Measurements from ENCODE around the gene IKZF5.

DNA sequence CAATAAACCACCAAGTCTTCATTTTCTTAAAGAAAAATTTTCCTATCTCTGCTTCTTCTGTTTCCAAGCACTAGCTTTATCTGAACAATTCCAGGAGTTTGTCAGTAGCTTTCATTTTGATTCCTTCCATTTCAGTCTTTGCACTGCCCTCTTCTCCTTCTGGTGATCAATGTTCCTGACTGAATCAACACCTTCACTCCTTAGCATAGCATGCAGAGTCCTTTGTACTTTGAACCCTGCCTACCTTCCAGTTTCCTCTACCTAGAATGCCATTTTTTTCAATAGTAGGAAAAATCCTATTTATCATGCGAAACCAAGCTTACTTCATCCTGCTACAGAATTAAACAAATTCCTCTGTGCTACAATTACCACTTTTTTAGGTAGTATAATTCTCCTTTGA is 52.7 kb downstream of the IKZF5 start:
- TF ChIP-seq POLR2A (IDR thresholded peaks at IDR 0.05; ENCODE audit: low read depth, low read length) (no peak), POLR2AphosphoS5 (IDR thresholded peaks at IDR 0.05; ENCODE audit: low read depth, low read length) (no peak), TAF1 (IDR thresholded peaks at IDR 0.05; ENCODE audit: borderline replicate concordance, low read depth, low read length) (no peak)
